HL-60 (cell line): Measurements from ENCODE around the gene DSCAML1.

Experiments used
- DNase-seq, 2 experiments: peaks; one replicate each; pipeline ENCODE4 v3.0.0-alpha.2; 2010 to 2020; ENCODE audit warnings: low read depth in 1 of 2, low spot score in 1 of 2
- H3K27ac ChIP-seq: fragments of 250-450 bp; sonication (Bioruptor Pico); replicated peaks from 2 replicates; pipeline ENCODE4 v1.5.1; 2020; ENCODE audit warnings: mild to moderate bottlenecking, moderate library complexity
- H3K27me3 ChIP-seq: fragments of 250-450 bp; sonication (Bioruptor Pico); 2 replicates; pipeline ENCODE4 v1.5.1; 2021; ENCODE audit warnings: mild to moderate bottlenecking, moderate library complexity; ENCODE audit not compliant: insufficient read depth, poor library complexity, severe bottlenecking
- H3K4me3 ChIP-seq: replicated peaks from 2 replicates; pipeline ENCODE4 v1.5.1; 2011; ENCODE audit warnings: mild to moderate bottlenecking, control low read depth, low read length; ENCODE audit not compliant: insufficient read depth
- GABPA ChIP-seq: IDR thresholded peaks from 2 replicates; pipeline ENCODE4 v1.6.1; 2012; ENCODE audit warnings: low read depth
- POLR2AphosphoS5 ChIP-seq: IDR thresholded peaks from 2 replicates; pipeline ENCODE4 v1.6.1; 2012; ENCODE audit warnings: low read depth
- REST ChIP-seq: IDR thresholded peaks from 2 replicates; pipeline ENCODE4 v1.6.1; 2012; ENCODE audit warnings: low read depth; ENCODE audit not compliant: insufficient replicate concordance
- SPI1 ChIP-seq: IDR thresholded peaks from 2 replicates; pipeline ENCODE4 v1.6.1; 2012; ENCODE audit warnings: low read depth, mild to moderate bottlenecking, borderline replicate concordance
- TF ChIP-seq, protein P1 (sequence below): IDR thresholded peaks from one replicate; pipeline ENCODE4 v1.5.1; 2011; ENCODE audit warnings: low read length, control low read depth, inconsistent platforms; ENCODE audit not compliant: insufficient read depth

The DSCAML1 gene

GRCh38 chr11:117477721-117478120 is 319.3 kb downstream of the DSCAML1 start:
- H3K4me3 ChIP-seq, result no peak overlapping the region
- no peak for DNase-seq
- no peaks in the 10 kb centered on the region for H3K27me3 ChIP-seq
- no peak overlapping the region for H3K27ac ChIP-seq
- TF ChIP-seq GABPA, result no peak
- TF ChIP-seq REST, result no peak
- TF ChIP-seq POLR2AphosphoS5, result no peak
- no peak for TF ChIP-seq SPI1
- TF ChIP-seq, protein P1, sequence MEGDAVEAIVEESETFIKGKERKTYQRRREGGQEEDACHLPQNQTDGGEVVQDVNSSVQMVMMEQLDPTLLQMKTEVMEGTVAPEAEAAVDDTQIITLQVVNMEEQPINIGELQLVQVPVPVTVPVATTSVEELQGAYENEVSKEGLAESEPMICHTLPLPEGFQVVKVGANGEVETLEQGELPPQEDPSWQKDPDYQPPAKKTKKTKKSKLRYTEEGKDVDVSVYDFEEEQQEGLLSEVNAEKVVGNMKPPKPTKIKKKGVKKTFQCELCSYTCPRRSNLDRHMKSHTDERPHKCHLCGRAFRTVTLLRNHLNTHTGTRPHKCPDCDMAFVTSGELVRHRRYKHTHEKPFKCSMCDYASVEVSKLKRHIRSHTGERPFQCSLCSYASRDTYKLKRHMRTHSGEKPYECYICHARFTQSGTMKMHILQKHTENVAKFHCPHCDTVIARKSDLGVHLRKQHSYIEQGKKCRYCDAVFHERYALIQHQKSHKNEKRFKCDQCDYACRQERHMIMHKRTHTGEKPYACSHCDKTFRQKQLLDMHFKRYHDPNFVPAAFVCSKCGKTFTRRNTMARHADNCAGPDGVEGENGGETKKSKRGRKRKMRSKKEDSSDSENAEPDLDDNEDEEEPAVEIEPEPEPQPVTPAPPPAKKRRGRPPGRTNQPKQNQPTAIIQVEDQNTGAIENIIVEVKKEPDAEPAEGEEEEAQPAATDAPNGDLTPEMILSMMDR, result no peak

DNA sequence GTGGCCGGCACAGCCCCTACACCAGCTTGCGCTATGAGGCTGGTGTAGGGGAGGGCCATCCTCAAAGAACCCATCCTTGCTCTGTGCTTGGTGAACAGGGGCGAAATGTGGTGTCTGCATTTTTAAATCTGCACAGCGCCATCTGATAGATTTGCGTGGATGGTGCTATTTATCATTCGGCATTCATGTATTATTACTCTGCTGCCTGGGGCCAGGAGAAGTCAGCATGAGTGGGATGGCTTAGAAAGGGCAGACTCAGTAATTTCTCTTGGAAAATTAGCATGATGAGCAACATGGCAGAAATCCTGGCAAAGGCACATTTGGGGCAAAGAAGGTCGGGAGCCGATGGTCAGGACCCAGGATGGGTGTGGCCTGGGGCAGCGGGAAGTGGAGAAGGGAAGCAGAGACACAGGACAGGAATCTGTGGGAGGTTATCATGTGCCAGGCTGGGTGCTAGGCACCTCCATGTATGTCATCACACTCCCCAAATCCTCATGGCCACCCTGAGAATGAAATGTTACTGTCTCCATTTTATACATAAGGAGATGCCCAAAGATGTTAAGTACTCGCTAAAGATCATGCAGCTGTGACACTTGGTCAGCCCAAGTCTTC is 320.4 kb downstream of the DSCAML1 start:
- Histone ChIP-seq H3K27me3 (no peaks in the 10 kb centered on the region), H3K27ac (no peak overlapping the region), H3K4me3 (no peak overlapping the region)
- no peak for DNase-seq
- TF ChIP-seq GABPA, result no peak
- no peak for TF ChIP-seq REST
- TF ChIP-seq POLR2AphosphoS5, result no peak
- TF ChIP-seq, protein P1, result no peak
- TF ChIP-seq SPI1, result no peak

DNA sequence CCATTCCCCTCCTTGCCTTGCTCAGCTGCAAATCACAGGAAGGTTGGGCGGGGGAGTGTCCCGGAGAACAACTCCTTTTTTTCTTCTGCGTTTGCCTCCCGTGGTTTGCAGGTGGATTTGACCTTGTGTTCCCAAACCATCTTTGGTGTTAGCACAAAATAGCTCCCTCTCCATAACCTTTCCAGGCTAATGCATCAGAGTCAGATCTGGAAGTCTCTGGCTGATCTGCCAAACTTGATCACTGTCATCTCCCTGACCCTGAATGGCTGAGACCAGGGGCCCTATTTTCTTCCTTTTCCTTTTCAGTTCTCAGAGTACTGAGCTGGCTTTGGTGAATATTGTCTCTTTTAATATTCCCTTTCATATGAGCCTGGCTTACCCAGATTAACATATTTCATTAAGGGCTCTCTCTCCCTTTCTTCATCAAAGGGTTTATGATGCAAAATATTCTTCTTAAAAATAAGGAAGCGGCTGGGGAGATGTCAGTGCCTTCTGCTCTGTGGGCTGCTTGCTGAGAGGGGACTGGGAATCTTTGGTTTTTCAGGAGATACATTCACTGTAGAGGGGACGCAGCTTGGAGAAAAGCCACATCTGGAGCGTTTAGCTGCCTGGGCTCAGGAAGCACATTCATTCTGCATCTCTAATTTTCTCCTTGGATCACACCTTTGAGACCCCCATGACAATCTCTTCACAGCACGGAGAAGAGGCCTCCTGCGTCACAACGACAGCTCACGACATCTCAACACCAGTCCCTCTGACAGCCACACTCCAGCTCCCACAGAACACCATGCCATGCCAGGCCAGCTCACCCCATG is 321.1 kb downstream of the DSCAML1 start:
- Histone ChIP-seq H3K4me3 (no peak overlapping the region), H3K27ac (no peak overlapping the region), H3K27me3 (no peaks in the 10 kb centered on the region)
- no peak for DNase-seq
- TF ChIP-seq REST (no peak), POLR2AphosphoS5 (no peak), GABPA (no peak), SPI1 (no peak)
- TF ChIP-seq, protein P1, result no peak
